Measurements from ENCODE around the gene SBF1.
"Not testable (repeated sequence)": the region's sequence is repeated elsewhere in the genome, so short reads cannot be mapped to it uniquely, and the experiment has no call there.

The SBF1 gene

GRCh38 chr22:50474710-50475651 is at the start of gene SBF1:
TSS of gene SBF1 (minus strand) at chr22:50475035. CDS start at chr22:50474840, 195 bp downstream.
- peak; percentile 68 to 73 for DNase-seq

GRCh38 chr22:50523806-50524675 is 49.2 kb upstream of the SBF1 start:
- no peak for DNase-seq

- no peak for DNase-seq
Observed at GRCh38 chr22:50523458-50523805, 48.6 kb upstream of the SBF1 start.

- no peak for DNase-seq
Observed at GRCh38 chr22:50522806-50523438, 48.1 kb upstream of the SBF1 start.

DNA sequence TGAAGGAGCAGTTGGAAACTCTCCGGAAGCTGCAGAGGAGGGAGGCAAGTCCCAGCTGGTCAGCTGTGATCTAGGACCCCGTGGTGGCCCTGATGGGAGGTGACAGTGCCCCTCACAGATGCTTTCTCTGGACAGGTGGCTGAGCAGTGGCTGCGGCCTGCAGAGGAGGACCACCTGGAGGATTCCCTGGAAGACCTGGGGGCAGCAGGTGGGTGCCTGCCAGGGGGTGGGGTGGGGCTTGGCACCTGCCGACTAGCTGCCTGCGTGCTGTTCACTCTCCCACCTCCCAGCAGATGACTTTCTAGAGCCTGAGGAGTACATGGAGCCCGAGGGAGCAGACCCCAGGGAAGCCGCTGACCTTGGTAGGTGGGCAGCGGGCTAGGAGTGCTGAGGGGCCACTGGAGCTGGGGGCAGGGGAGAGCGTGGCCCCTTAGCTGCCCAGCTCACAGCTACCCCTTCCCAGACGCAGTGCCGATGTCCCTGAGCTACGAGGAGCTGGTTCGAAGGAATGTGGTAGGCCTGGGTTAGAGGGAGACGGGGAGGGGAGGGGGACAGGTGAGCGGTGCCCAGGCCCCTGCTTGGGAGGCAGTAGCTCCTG is 47.5 kb upstream of the SBF1 start:
- DNase-seq, result no peak

- no peak for DNase-seq
Observed at GRCh38 chr22:50521710-50522109, 46.9 kb upstream of the SBF1 start.

- no peak for DNase-seq
Observed at GRCh38 chr22:50520826-50521453, 46.1 kb upstream of the SBF1 start.

DNA sequence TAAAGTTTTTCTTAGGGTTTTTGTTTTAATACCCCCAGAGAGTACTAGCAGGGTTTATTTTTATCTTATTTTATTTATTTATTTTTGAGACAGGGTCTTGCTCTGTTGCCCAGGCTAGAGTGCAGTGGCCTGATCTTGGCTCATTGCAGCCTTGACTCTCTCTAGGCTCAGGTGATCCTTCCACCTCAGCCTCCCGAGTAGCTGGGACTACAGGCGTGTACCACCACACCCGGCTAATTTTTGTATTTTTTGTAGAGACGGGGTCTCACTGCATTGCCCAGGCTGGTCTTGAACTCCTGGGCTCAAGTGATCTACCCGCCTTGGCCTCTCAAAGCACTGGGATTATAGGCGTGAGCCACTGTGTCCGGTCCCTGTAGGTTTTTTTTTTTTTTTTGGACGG is 45.3 kb upstream of the SBF1 start:
- not testable (repeated sequence) for DNase-seq

GRCh38 chr22:50519151-50519550 is 44.3 kb upstream of the SBF1 start:
- no peak for DNase-seq

- no peak for DNase-seq
Observed at GRCh38 chr22:50518606-50519005, 43.8 kb upstream of the SBF1 start.

DNA sequence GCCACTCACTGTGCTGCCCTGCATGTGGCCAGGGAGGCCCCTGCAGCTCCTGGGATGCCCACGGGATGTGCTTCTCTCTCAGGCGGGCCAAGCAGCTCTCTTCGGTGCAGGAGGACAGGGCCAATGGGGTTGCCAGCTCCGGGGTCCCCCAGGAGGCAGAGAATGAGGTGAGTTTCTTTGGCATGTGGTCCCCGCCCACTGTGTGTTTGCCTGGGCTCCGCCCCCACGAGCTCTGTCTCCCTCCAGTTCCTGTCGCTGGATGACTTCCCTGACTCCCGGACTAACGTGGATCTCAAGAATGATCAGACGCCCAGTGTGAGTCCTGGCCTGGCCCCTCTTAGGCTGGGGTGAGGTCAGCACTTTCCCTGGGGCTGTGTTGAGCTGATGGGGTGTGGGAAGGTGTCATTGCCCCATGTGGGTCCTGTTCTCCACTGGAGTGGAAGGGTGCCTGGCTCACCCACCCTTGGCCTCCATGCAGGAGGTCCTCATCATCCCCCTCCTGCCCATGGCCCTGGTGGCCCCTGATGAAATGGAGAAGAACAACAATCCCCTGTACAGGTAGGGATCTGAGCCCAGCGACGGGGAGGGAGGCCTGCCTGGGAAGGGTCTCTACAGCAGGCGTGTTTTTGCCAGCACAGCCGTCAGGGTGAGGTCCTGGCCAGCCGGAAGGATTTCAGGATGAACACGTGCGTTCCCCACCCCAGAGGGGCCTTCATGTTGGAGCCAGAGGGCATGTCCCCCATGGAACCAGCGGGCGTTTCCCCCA is 42.8 kb upstream of the SBF1 start:
- no peak for DNase-seq

GRCh38 chr22:50516891-50517290 is 42.1 kb upstream of the SBF1 start:
- DNase-seq, result no peak

DNA sequence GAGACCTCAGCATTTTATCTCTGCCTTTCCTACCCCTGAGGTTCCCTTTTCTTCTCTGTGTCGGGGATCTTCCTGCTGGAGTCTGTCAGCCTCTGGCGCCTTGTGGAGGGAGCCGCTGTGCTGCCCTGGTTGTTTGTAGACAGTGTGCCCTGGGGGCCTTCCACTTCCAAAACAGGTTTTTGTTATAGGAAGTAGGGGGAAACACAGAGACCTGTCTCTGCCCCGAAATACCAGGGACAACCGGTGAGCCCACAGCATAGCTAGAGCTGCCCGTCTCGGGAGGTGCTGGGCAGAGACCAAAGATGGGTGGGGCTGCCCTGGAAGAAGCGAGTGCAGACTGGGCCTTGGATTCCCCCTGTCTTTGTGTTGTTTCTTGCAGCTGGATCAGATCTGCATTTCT is 41.2 kb upstream of the SBF1 start:
- no peak for DNase-seq

DNA sequence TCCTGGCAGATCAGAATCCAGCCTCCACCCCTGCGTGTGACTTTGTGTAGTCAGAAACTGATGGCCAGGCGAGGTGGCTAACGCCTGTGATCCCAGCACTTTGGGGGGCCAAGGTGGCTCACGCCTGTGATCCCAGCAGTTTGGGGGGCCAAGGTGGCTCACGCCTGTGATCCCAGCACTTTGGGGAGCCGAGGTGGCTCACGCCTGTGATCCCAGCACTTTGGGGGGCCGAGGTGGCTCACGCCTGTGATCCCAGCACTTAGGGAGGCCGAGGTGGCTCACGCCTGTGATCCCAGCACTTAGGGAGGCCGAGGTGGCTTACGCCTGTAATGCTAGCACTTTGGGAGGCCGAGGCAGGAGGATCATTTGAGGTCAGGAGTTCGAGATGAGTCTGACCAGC is 38.3 kb upstream of the SBF1 start:
- no peak for DNase-seq

- no peak for DNase-seq
Observed at GRCh38 chr22:50508897-50509296, 34.1 kb upstream of the SBF1 start.

DNA sequence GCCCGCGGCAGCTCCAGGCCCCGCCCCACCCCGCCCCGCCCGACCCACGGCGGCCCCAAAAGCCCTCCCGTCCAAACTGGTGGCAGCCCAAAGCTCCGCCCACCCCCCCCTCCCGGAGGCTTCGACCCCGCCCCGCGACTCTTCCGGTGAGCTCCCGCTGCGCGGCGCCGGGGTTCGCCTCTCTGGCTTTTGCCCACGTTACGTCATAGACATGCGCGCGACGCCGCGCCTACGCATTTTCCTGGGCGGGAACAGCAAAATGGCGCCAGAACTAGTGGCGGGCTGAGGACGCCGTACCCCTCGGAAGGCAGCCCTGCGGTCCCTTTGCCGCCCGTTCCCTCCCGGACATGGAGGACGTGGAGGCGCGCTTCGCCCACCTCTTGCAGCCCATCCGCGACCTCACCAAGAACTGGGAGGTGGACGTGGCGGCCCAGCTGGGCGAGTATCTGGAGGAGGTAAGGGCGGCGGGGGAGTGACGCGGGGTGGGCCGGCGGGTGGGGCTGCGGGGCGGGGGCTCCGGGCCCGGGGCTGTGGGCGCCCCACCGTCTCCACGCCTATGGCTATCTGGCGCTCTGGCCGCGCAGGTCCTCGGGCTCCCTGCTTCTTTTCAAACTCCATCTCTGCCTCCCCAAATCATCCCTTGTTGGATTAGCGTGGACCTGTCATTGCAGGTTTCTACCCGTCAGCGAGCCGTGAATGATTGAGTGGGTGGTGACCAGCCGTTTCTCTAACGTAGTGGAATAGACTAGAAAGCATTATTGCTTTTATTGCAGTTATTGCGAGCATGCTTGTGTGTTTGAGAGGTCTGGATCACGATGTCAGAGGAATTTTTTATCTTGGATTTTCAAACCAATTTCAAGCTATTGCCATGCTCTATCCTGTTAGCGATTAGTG is 33.4 kb upstream of the SBF1 start, which contains the start of gene NCAPH2:
NCAPH2 (plus strand) TSS at position 234 of the 894 bp plus-strand sequence; CDS start at position 348, 114 bp downstream.
- peak; percentile 87 to 91 for DNase-seq

DNA sequence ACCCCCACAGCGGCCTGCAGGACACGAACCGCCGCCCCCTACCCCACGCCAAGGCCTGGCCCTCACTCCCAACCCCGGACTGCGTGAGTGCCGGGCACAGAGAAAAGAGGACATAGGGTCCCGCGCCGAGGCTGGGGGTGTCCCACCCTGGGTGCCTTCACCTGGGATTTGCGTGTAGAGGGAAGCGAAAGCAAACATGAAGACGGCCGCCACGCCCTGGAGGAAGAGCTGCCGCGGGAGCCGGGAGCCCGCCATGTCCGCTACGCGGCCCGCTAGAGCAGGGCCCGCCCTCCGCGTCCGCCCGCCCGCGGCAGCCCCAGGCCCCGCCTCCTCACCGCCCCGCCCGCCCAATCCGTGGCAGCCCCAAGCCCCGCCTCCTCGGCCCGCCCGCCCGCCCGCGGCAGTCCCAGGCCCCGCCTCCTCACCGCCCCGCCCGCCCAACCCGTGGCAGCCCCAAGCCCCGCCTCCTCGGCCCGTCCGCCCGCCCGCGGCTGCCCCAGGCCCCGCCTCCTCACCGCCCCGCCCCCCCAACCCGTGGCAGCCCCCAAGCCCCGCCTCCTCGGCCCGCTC is 32.7 kb upstream of the SBF1 start, which contains the start of gene LMF2:
LMF2 (minus strand) TSS at position 282 of the 570 bp plus-strand sequence; CDS start at position 255, 27 bp downstream.
- DNase-seq, result peak in 1 of 2 experiments; percentile 83

- no peak for DNase-seq
Observed at GRCh38 chr22:50506611-50507420, 32.0 kb upstream of the SBF1 start.

Data from AML-193 (cell line).